Kidney (tissue), 14 donors: ENCODE results near the gene ZNF316. TPM values are rescaled to one million over a fixed set of nuclear protein-coding genes. Genes with fewer than 3 reads are reported as not detected.

Source experiments
- DNase-seq, 5 donors: peaks; one replicate each; pipeline ENCODE4 v3.0.0-alpha.2; 2013 to 2020
- FAIRE-seq: peaks from 2 replicates; lab custom pipeline; 2012; peaks lifted over from hg19 to GRCh38; lab: Jason Lieb, UNC
- H3K27ac ChIP-seq, 2 donors: one replicate each; pipeline ENCODE4 v1.7.0; 2013; ENCODE audit warnings: low read depth in 2 of 2, low read length in 2 of 2, inconsistent platforms in 1 of 2
- H3K27me3 ChIP-seq: one replicate; pipeline ENCODE4 v1.7.1; 2013; ENCODE audit warnings: low read length, inconsistent platforms; ENCODE audit not compliant: control insufficient read depth, insufficient read depth
- H3K36me3 ChIP-seq, 3 donors: one replicate each; pipeline versions ENCODE4 v1.7.0 to v1.7.1; 2013; ENCODE audit warnings: low read length in 3 of 3, control low read depth in 1 of 3, inconsistent platforms in 1 of 3; ENCODE audit not compliant: insufficient read depth in 3 of 3, control insufficient read depth in 2 of 3
- H3K4me1 ChIP-seq, 3 donors: one replicate each; pipeline versions ENCODE4 v1.7.0 to v1.7.1; 2013; ENCODE audit warnings: low read length in 3 of 3, inconsistent platforms in 1 of 3, low read depth in 1 of 3; ENCODE audit not compliant: control insufficient read depth in 2 of 3, insufficient read depth in 2 of 3
- H3K4me3 ChIP-seq, 3 donors: one replicate each; pipeline versions ENCODE4 v1.7.0 to v1.8.1; 2013; ENCODE audit warnings: low read length in 3 of 3, control low read depth in 1 of 3, inconsistent platforms in 1 of 3
- H3K9ac ChIP-seq, 3 donors: one replicate each; pipeline versions ENCODE4 v1.7.0 to v1.7.1; 2013; ENCODE audit warnings: low read length in 3 of 3, control low read depth in 1 of 3, inconsistent platforms in 1 of 3
- H3K9me3 ChIP-seq, 3 donors: one replicate each; pipeline versions ENCODE4 v1.7.0 to v1.7.1; 2013; ENCODE audit warnings: low read length in 3 of 3, control low read depth in 1 of 3, inconsistent platforms in 1 of 3; ENCODE audit not compliant: control insufficient read depth in 2 of 3, insufficient read depth in 1 of 3
- intact Hi-C: fragments of 100-400 bp; cut with DNase I; formaldehyde crosslinking; loops from one replicate; pipeline ENCODE4 v1.11.1; 2022
- polyA plus RNA-seq: library from polyadenylated mRNA; stranded (reverse); fragments of 350-450 nt; fragmentation: Illumina TruSeq; extraction: RNeasy Lipid Tissue Mini Kit (QIAGEN cat#74804); gene quantifications from one replicate; pipeline ENCODE4 v1.2.3, GENCODE V29; 2014; ENCODE audit warnings: low read depth, low replicate concordance; ENCODE audit not compliant: insufficient read depth
- total RNA-seq: library from RNA; stranded (reverse); fragmentation: NEBNext Ultra II Directional; extraction: Animal tissue kit (Norgen Biotek cat#: 25700); gene quantifications from one replicate; pipeline ENCODE4 v1.2.1, GENCODE V29; 2021
- TF ChIP-seq, protein P1 (sequence below): IDR thresholded peaks from 3 replicates; pipeline ENCODE4 v1.5.1; 2012; ENCODE audit warnings: mild to moderate bottlenecking, moderate library complexity, borderline replicate concordance; ENCODE audit not compliant: insufficient read depth; ENCODE audit errors: extremely low read depth
- donor health status: control.
- donor health status: control.
- donor health status: control.
- donor health status: control.
- donor health status: control.
- donor health status: DM: yes; HTN: yes; CAD: no.
- donor health status: Normal renal cell carcinoma (clear cell type).

ZNF316 gene
- total and polyA plus RNA-seq, 2 donors from 2014 or later = 7.2 to 31.7 TPM

DNA sequence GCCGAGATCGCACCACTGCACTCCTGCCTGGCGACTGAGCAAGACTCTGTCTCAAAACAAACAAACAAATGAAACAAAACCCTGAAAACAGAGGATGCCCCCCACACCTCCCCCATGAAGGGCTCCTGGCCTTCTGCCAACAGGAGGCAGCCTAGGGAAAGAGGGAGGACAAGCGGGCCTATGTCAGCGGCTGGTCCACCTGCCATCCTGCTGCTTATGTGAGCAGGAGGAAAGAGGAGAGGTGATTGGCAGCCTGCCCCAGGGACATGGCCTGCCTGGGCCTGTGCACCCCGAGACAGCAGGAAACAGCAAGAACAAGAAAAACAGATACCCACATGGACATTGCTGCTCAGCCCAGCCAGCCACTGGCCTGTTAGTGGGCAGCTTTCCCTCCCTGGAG, 9.1 kb upstream of the ZNF316 start:
- FAIRE-seq (no peak), DNase-seq (peak in 1 of 5 donors; percentile 23)
- no peak overlapping the region for H3K27ac ChIP-seq
- H3K9me3 ChIP-seq = no peaks in the 10 kb centered on the region
- no peak overlapping the region for H3K4me3 ChIP-seq
- intact Hi-C loops = no loop called here
- H3K9ac ChIP-seq = no peak overlapping the region
- H3K4me1 ChIP-seq = no peaks in the 10 kb centered on the region
- TF ChIP-seq, protein P1, sequence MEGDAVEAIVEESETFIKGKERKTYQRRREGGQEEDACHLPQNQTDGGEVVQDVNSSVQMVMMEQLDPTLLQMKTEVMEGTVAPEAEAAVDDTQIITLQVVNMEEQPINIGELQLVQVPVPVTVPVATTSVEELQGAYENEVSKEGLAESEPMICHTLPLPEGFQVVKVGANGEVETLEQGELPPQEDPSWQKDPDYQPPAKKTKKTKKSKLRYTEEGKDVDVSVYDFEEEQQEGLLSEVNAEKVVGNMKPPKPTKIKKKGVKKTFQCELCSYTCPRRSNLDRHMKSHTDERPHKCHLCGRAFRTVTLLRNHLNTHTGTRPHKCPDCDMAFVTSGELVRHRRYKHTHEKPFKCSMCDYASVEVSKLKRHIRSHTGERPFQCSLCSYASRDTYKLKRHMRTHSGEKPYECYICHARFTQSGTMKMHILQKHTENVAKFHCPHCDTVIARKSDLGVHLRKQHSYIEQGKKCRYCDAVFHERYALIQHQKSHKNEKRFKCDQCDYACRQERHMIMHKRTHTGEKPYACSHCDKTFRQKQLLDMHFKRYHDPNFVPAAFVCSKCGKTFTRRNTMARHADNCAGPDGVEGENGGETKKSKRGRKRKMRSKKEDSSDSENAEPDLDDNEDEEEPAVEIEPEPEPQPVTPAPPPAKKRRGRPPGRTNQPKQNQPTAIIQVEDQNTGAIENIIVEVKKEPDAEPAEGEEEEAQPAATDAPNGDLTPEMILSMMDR = no peak
- H3K27me3 ChIP-seq = no peaks in the 10 kb centered on the region
- peaks cover 0 to under 1% (median 0%) of the 10 kb centered on the region in 3 donors for H3K36me3 ChIP-seq

GRCh38 chr7:6630007-6630849, 6.9 kb upstream of the ZNF316 start:
- H3K9ac ChIP-seq = no peak overlapping the region
- no peaks in the 10 kb centered on the region for H3K4me1 ChIP-seq
- peak in 2 of 5 donors; percentile 13 to 31 for DNase-seq
- no peaks in the 10 kb centered on the region for H3K9me3 ChIP-seq
- no peak overlapping the region for H3K4me3 ChIP-seq
- H3K27ac ChIP-seq = no peak overlapping the region
- H3K27me3 ChIP-seq = no peaks in the 10 kb centered on the region
- H3K36me3 ChIP-seq = no peaks in the 10 kb centered on the region
- intact Hi-C loops = no loop called here
- FAIRE-seq = no peak
- TF ChIP-seq, protein P1 = no peak

- FAIRE-seq = no peak
- Histone ChIP-seq H3K4me1 (peaks cover 0 to 4% (median 0%) of the 10 kb centered on the region in 3 donors), H3K4me3 (no peak overlapping the region), H3K9ac (no peak overlapping the region), H3K9me3 (no peaks in the 10 kb centered on the region), H3K27ac (no peak overlapping the region), H3K27me3 (no peaks in the 10 kb centered on the region), H3K36me3 (no peaks in the 10 kb centered on the region)
- no peak for DNase-seq
- TF ChIP-seq, protein P1 = no peak
- intact Hi-C loops = no loop called here
These were observed 5.5 kb upstream of the ZNF316 start for GRCh38 chr7:6631605-6632004.
